ENCODE results near the gene CPNE2.

GRCh38 chr16:57111420-57111819, 19.0 kb downstream of the CPNE2 start:
- TF ChIP-seq CTCF (conservative IDR thresholded peaks at IDR 0.05; ENCODE audit: low read depth, low read length) (no peak), EZH2 (IDR thresholded peaks at IDR 0.05; ENCODE audit: low read length, unreplicated experiment) (no peak), EZH2phosphoT487 (IDR thresholded peaks at IDR 0.05; ENCODE audit: borderline replicate concordance, low read length) (no peak)
